ENCODE results near the gene DDX17. TPM values are rescaled to one million over a fixed set of nuclear protein-coding genes. Genes with fewer than 3 reads are reported as not detected.

The DDX17 gene
- total and polyA plus RNA-seq, 5 donors, result 134 to 253 (median 237) TPM

GRCh38 chr22:38446018-38446601 lies 60.0 kb downstream of the DDX17 start:
- Histone ChIP-seq H3K4me3 (ENCODE audit: low read length) (no peak overlapping the region), H3K27ac (ENCODE audit: low read length) (peak overlapping the region; percentile 20), H3K4me1 (ENCODE audit: control insufficient read depth, insufficient read depth, low read length) (peaks cover 3% of the 10 kb centered on the region), H3K9me3 (ENCODE audit: control insufficient read depth, low read length) (no peaks in the 10 kb centered on the region), H3K27me3 (ENCODE audit: control insufficient read depth, insufficient read depth) (no peaks in the 10 kb centered on the region)
- DNase-seq (no peak), ATAC-seq (no peak)
- WGBS, result 43% methylated on average over 9 of the region's 9 CpGs
- intact Hi-C loops (cut with DNase I), result no loop called here

GRCh38 chr22:38444783-38445182 lies 61.3 kb downstream of the DDX17 start:
- H3K4me3 ChIP-seq (ENCODE audit: low read length), result no peak overlapping the region
- DNase-seq, result no peak
- peaks cover 3% of the 10 kb centered on the region for H3K4me1 ChIP-seq (ENCODE audit: control insufficient read depth, insufficient read depth, low read length)
- WGBS, result 91% methylated on average over 10 of the region's 10 CpGs
- intact Hi-C loops (cut with DNase I), result no loop called here
- H3K9me3 ChIP-seq (ENCODE audit: control insufficient read depth, low read length), result no peaks in the 10 kb centered on the region
- ATAC-seq, result no peak
- H3K27me3 ChIP-seq (ENCODE audit: control insufficient read depth, insufficient read depth), result no peaks in the 10 kb centered on the region
- H3K27ac ChIP-seq (ENCODE audit: low read length), result no peak overlapping the region

- 46% methylated on average over 21 of the region's 21 CpGs for WGBS
- Histone ChIP-seq H3K9me3 (ENCODE audit: control insufficient read depth, low read length) (no peaks in the 10 kb centered on the region), H3K27me3 (ENCODE audit: control insufficient read depth, insufficient read depth) (no peaks in the 10 kb centered on the region), H3K4me1 (ENCODE audit: control insufficient read depth, insufficient read depth, low read length) (peaks cover 3% of the 10 kb centered on the region), H3K27ac (ENCODE audit: low read length) (peak overlapping the region; percentile 55), H3K4me3 (ENCODE audit: low read length) (no peak overlapping the region)
- intact Hi-C loops (cut with DNase I), result no loop called here
- no peak for DNase-seq
- ATAC-seq, result no peak
Observed at GRCh38 chr22:38443628-38444521, 62.2 kb downstream of the DDX17 start.

GRCh38 chr22:38442967-38443627 lies 63.0 kb downstream of the DDX17 start:
- Histone ChIP-seq H3K27me3 (ENCODE audit: control insufficient read depth, insufficient read depth) (no peaks in the 10 kb centered on the region), H3K27ac (ENCODE audit: low read length) (peak overlapping the region; percentile 67), H3K4me1 (ENCODE audit: control insufficient read depth, insufficient read depth, low read length) (peaks cover 3% of the 10 kb centered on the region), H3K4me3 (ENCODE audit: low read length) (no peak overlapping the region), H3K9me3 (ENCODE audit: control insufficient read depth, low read length) (no peaks in the 10 kb centered on the region)
- WGBS, result 44% methylated on average over 13 of the region's 13 CpGs
- DNase-seq (peak in 1 of 3 donors; percentile 75), ATAC-seq (peak; percentile 53 to 54)
- intact Hi-C loops (cut with DNase I), result no loop called here

GRCh38 chr22:38441620-38442287 lies 64.4 kb downstream of the DDX17 start:
- Histone ChIP-seq H3K9me3 (ENCODE audit: control insufficient read depth, low read length) (no peaks in the 10 kb centered on the region), H3K4me3 (ENCODE audit: low read length) (no peak overlapping the region), H3K27me3 (ENCODE audit: control insufficient read depth, insufficient read depth) (no peaks in the 10 kb centered on the region), H3K27ac (ENCODE audit: low read length) (no peak overlapping the region), H3K4me1 (ENCODE audit: control insufficient read depth, insufficient read depth, low read length) (peaks cover 3% of the 10 kb centered on the region)
- DNase-seq, result no peak
- ATAC-seq, result peak in 1 of 2 donors; percentile 7
- 65% methylated on average over 16 of the region's 16 CpGs for WGBS
- intact Hi-C loops (cut with DNase I), result no loop called here

GRCh38 chr22:38440747-38441350 lies 65.3 kb downstream of the DDX17 start:
- intact Hi-C loops (cut with DNase I), result no loop called here
- ATAC-seq (no peak), DNase-seq (no peak)
- Histone ChIP-seq H3K27me3 (ENCODE audit: control insufficient read depth, insufficient read depth) (no peaks in the 10 kb centered on the region), H3K9me3 (ENCODE audit: control insufficient read depth, low read length) (no peaks in the 10 kb centered on the region), H3K4me1 (ENCODE audit: control insufficient read depth, insufficient read depth, low read length) (peaks cover 10% of the 10 kb centered on the region), H3K27ac (ENCODE audit: low read length) (no peak overlapping the region), H3K4me3 (ENCODE audit: low read length) (no peak overlapping the region)
- WGBS, result 81% methylated on average over 14 of the region's 14 CpGs

- intact Hi-C loops (cut with DNase I), result no loop called here
- Histone ChIP-seq H3K4me1 (ENCODE audit: control insufficient read depth, insufficient read depth, low read length) (peaks cover 7% of the 10 kb centered on the region), H3K4me3 (ENCODE audit: low read length) (no peak overlapping the region), H3K27me3 (ENCODE audit: control insufficient read depth, insufficient read depth) (no peaks in the 10 kb centered on the region), H3K9me3 (ENCODE audit: control insufficient read depth, low read length) (no peaks in the 10 kb centered on the region), H3K27ac (ENCODE audit: low read length) (no peak overlapping the region)
- no peak for ATAC-seq
- DNase-seq, result no peak
- 93% methylated on average over 9 of the region's 9 CpGs for WGBS
Observed at GRCh38 chr22:38437416-38437815, 68.7 kb downstream of the DDX17 start.

- Histone ChIP-seq H3K27ac (ENCODE audit: low read length) (no peak overlapping the region), H3K27me3 (ENCODE audit: control insufficient read depth, insufficient read depth) (no peaks in the 10 kb centered on the region), H3K4me1 (ENCODE audit: control insufficient read depth, insufficient read depth, low read length) (peaks cover 7% of the 10 kb centered on the region), H3K4me3 (ENCODE audit: low read length) (no peak overlapping the region), H3K9me3 (ENCODE audit: control insufficient read depth, low read length) (no peaks in the 10 kb centered on the region)
- no peak for ATAC-seq
- intact Hi-C loops (cut with DNase I), result no loop called here
- DNase-seq, result no peak
- 91% methylated on average over 15 of the region's 15 CpGs for WGBS
Observed at GRCh38 chr22:38436629-38437395, 69.3 kb downstream of the DDX17 start.

- H3K9me3 ChIP-seq (ENCODE audit: control insufficient read depth, low read length), result no peaks in the 10 kb centered on the region
- ATAC-seq (no peak), DNase-seq (no peak)
- intact Hi-C loops (cut with DNase I), result no loop called here
- H3K27me3 ChIP-seq (ENCODE audit: control insufficient read depth, insufficient read depth), result no peaks in the 10 kb centered on the region
- peaks cover 7% of the 10 kb centered on the region for H3K4me1 ChIP-seq (ENCODE audit: control insufficient read depth, insufficient read depth, low read length)
- WGBS, result 46% methylated on average over 4 of the region's 4 CpGs
- peak overlapping the region; percentile 15 for H3K27ac ChIP-seq (ENCODE audit: low read length)
- H3K4me3 ChIP-seq (ENCODE audit: low read length), result no peak overlapping the region
Observed at GRCh38 chr22:38435965-38436364, 70.1 kb downstream of the DDX17 start.

- Histone ChIP-seq H3K27me3 (ENCODE audit: control insufficient read depth, insufficient read depth) (no peaks in the 10 kb centered on the region), H3K9me3 (ENCODE audit: control insufficient read depth, low read length) (no peaks in the 10 kb centered on the region), H3K4me1 (ENCODE audit: control insufficient read depth, insufficient read depth, low read length) (peaks cover 7% of the 10 kb centered on the region), H3K27ac (ENCODE audit: low read length) (no peak overlapping the region), H3K4me3 (ENCODE audit: low read length) (no peak overlapping the region)
- no peak for DNase-seq
- 76% methylated on average over 4 of the region's 4 CpGs for WGBS
- no peak for ATAC-seq
- intact Hi-C loops (cut with DNase I), result no loop called here
Observed at GRCh38 chr22:38435010-38435409, 71.1 kb downstream of the DDX17 start.

Data from right cardiac atrium (tissue), 5 donors.